Liver (tissue), 9 donors: ENCODE data around the gene CD6. TPM values are rescaled to one million over a fixed set of nuclear protein-coding genes. Genes with fewer than 3 reads are reported as not detected.
A peak's percentile ranks its signal among the peaks of the same experiment; 100 is the strongest.

Source experiments
- DNase-seq: peaks from one replicate; pipeline ENCODE4 v3.0.0-alpha.2; 2017; ENCODE audit warnings: low spot score
- H3K27ac ChIP-seq, 2 donors: one replicate each; pipeline ENCODE4 v1.7.0; 2013; ENCODE audit warnings: inconsistent platforms in 2 of 2, low read length in 2 of 2, control low read depth in 1 of 2, low read depth in 1 of 2, mild to moderate bottlenecking in 1 of 2
- H3K27me3 ChIP-seq, 4 donors: one replicate each; pipeline versions ENCODE4 v1.6.1 to v1.7.0; 2013; ENCODE audit warnings: low read length in 3 of 4, inconsistent platforms in 1 of 4, mild to moderate bottlenecking in 1 of 4, moderate library complexity in 1 of 4; ENCODE audit not compliant: control insufficient read depth in 4 of 4, insufficient read depth in 4 of 4
- H3K36me3 ChIP-seq, 4 donors: one replicate each; pipeline versions ENCODE4 v1.6.1 to v1.7.0; 2013; ENCODE audit warnings: low read length in 3 of 4, mild to moderate bottlenecking in 3 of 4, low read depth in 1 of 4, moderate library complexity in 1 of 4; ENCODE audit not compliant: control insufficient read depth in 4 of 4, insufficient read depth in 3 of 4
- H3K4me1 ChIP-seq, 4 donors: one replicate each; pipeline versions ENCODE4 v1.6.1 to v1.7.0; 2013; ENCODE audit warnings: low read length in 3 of 4, mild to moderate bottlenecking in 3 of 4, moderate library complexity in 1 of 4; ENCODE audit not compliant: control insufficient read depth in 4 of 4, insufficient read depth in 4 of 4
- H3K4me3 ChIP-seq, 3 donors: one replicate each; pipeline versions ENCODE4 v1.6.1 to v1.7.0; 2013; ENCODE audit warnings: low read length in 3 of 3, control low read depth in 1 of 3, low read depth in 1 of 3, mild to moderate bottlenecking in 1 of 3
- H3K9ac ChIP-seq, 2 donors: one replicate each; pipeline ENCODE4 v1.7.0; 2013; ENCODE audit warnings: low read length in 2 of 2, mild to moderate bottlenecking in 2 of 2, moderate library complexity in 2 of 2, control low read depth in 1 of 2, low read depth in 1 of 2
- H3K9me3 ChIP-seq, 4 donors: one replicate each; pipeline versions ENCODE4 v1.6.1 to v1.7.0; 2013; ENCODE audit warnings: low read length in 3 of 4; ENCODE audit not compliant: control insufficient read depth in 4 of 4
- ATF3 ChIP-seq: IDR thresholded peaks from 2 replicates; pipeline ENCODE4 v1.6.1; 2016; ENCODE audit warnings: antibody characterized with exemption
- FOXA1 ChIP-seq: IDR thresholded peaks from 2 replicates; pipeline ENCODE4 v1.6.1; 2016; ENCODE audit warnings: antibody characterized with exemption
- FOXA2 ChIP-seq: IDR thresholded peaks from 2 replicates; pipeline ENCODE4 v1.6.1; 2016; ENCODE audit warnings: antibody characterized with exemption
- GABPA ChIP-seq, 2 donors: IDR thresholded peaks in 1 of 2; conservative IDR thresholded peaks in 1 of 2; 2 replicates each; pipeline ENCODE4 v1.6.1; 2016; ENCODE audit warnings: antibody characterized with exemption in 2 of 2, mild to moderate bottlenecking in 1 of 2, moderate library complexity in 1 of 2
- HNF4A ChIP-seq, 2 donors: conservative IDR thresholded peaks; 2 replicates each; pipeline ENCODE4 v1.6.1; 2016; ENCODE audit warnings: antibody characterized with exemption in 2 of 2, mild to moderate bottlenecking in 2 of 2
- JUND ChIP-seq, 2 donors: IDR thresholded peaks; 2 replicates each; pipeline ENCODE4 v1.6.1; 2016; ENCODE audit warnings: antibody characterized with exemption in 2 of 2
- MAX ChIP-seq: IDR thresholded peaks from 2 replicates; pipeline ENCODE4 v1.6.1; 2016; ENCODE audit warnings: antibody characterized with exemption
- RAD21 ChIP-seq, 2 donors: IDR thresholded peaks; 2 replicates each; pipeline ENCODE4 v1.6.1; 2016; ENCODE audit warnings: antibody characterized with exemption in 2 of 2, mild to moderate bottlenecking in 2 of 2
- REST ChIP-seq: IDR thresholded peaks from 2 replicates; pipeline ENCODE4 v1.6.1; 2016; ENCODE audit warnings: antibody characterized with exemption, mild to moderate bottlenecking
- SP1 ChIP-seq: IDR thresholded peaks from 2 replicates; pipeline ENCODE4 v1.6.1; 2018; ENCODE audit warnings: antibody characterized with exemption, mild to moderate bottlenecking
- TAF1 ChIP-seq: conservative IDR thresholded peaks from 2 replicates; pipeline ENCODE4 v1.6.1; 2016; ENCODE audit warnings: antibody characterized with exemption, mild to moderate bottlenecking
- YY1 ChIP-seq: IDR thresholded peaks from 2 replicates; pipeline ENCODE4 v1.6.1; 2016; ENCODE audit warnings: antibody characterized with exemption, mild to moderate bottlenecking
- ZBTB33 ChIP-seq: IDR thresholded peaks from 2 replicates; pipeline ENCODE4 v1.6.1; 2016; ENCODE audit warnings: antibody characterized with exemption
- WGBS: extraction: QIAGEN DNeasy Blood & Tissue Kit; methylation state at CpG from one replicate; pipeline ENCODE4 v1.1.7; 2013; 5-methylcytosine and 5-hydroxymethylcytosine counted together
- polyA plus RNA-seq, 2 donors: library from polyadenylated mRNA; stranded (reverse) in 1 of 2; unstranded in 1 of 2; fragments of 200-250 nt in 1 of 2; fragments of >200 nt in 1 of 2; fragmentation: Nextera tagmentation in 1 of 2; extraction: Ambion mirVana in 1 of 2; gene quantifications; one replicate each; pipeline versions ENCODE4 v1.2.1 to v1.2.3, GENCODE V29; 2013 to 2015
- total RNA-seq, 2 donors: library from RNA; depleted of rRNA; stranded (reverse); fragments of >200 nt; gene quantifications; one replicate each; pipeline ENCODE4 v1.2.3, GENCODE V29; 2014
- donor health status: healthy.
- donor health status: healthy.
- donor health status: healthy.
- donor health status: healthy.
- donor health status: healthy.

Gene CD6
- total and polyA plus RNA-seq, 4 donors: 0.31 to 0.59 (median 0.45) TPM

GRCh38 chr11:61007956-61008896 lies 36.7 kb downstream of the CD6 start:
- Histone ChIP-seq H3K27ac (no peak overlapping the region), H3K4me3 (peak overlapping the region in 1 of 3 donors; percentile 31), H3K27me3 (peaks cover 0 to 13% (median 5%) of the 10 kb centered on the region in 4 donors), H3K9ac (no peak overlapping the region), H3K9me3 (no peaks in the 10 kb centered on the region), H3K36me3 (no peaks in the 10 kb centered on the region), H3K4me1 (peaks cover 2 to 14% (median 10%) of the 10 kb centered on the region in 4 donors)
- TF ChIP-seq FOXA1 (no peak), RAD21 (IDR thresholded peaks at IDR 0.05) (no peak)
- 35% methylated on average over 54 of the region's 54 CpGs for WGBS
- DNase-seq: no peak

- Histone ChIP-seq H3K9ac (no peak overlapping the region), H3K4me3 (no peak overlapping the region), H3K9me3 (no peaks in the 10 kb centered on the region), H3K27ac (no peak overlapping the region), H3K4me1 (peaks cover 2 to 14% (median 10%) of the 10 kb centered on the region in 4 donors), H3K36me3 (no peaks in the 10 kb centered on the region), H3K27me3 (peaks cover 0 to 13% (median 5%) of the 10 kb centered on the region in 4 donors)
- DNase-seq: no peak
- TF ChIP-seq SP1 (no peak), HNF4A (conservative IDR thresholded peaks at IDR 0.05) (no peak), FOXA1 (no peak), TAF1 (no peak), MAX (no peak), RAD21 (IDR thresholded peaks at IDR 0.05) (no peak), YY1 (no peak)
- WGBS: 83% methylated on average over 5 of the region's 5 CpGs
Measured at GRCh38 chr11:61008971-61009370, 37.5 kb downstream of the CD6 start.

- Histone ChIP-seq H3K36me3 (no peaks in the 10 kb centered on the region), H3K27ac (no peak overlapping the region), H3K4me1 (peaks cover 2 to 14% (median 10%) of the 10 kb centered on the region in 4 donors), H3K4me3 (no peak overlapping the region), H3K9ac (no peak overlapping the region), H3K9me3 (no peaks in the 10 kb centered on the region), H3K27me3 (peaks cover 0 to 13% (median 5%) of the 10 kb centered on the region in 4 donors)
- TF ChIP-seq RAD21 (IDR thresholded peaks at IDR 0.05): no peak
- TF ChIP-seq ZBTB33: no peak
- TF ChIP-seq JUND (IDR thresholded peaks at IDR 0.05): no peak
- no peak for TF ChIP-seq FOXA2
- no peak for TF ChIP-seq GABPA (IDR thresholded peaks at IDR 0.05 in 1 of 2, conservative IDR thresholded peaks at IDR 0.05 in 1 of 2)
- TF ChIP-seq REST: no peak
- no peak for TF ChIP-seq MAX
- TF ChIP-seq ATF3: no peak
- 86% methylated on average over 15 of the region's 15 CpGs for WGBS
- DNase-seq: no peak
Measured at GRCh38 chr11:61009392-61010275, 38.2 kb downstream of the CD6 start.
